ENCODE measurements around the gene GALNT18.

GALNT18 gene

DNA sequence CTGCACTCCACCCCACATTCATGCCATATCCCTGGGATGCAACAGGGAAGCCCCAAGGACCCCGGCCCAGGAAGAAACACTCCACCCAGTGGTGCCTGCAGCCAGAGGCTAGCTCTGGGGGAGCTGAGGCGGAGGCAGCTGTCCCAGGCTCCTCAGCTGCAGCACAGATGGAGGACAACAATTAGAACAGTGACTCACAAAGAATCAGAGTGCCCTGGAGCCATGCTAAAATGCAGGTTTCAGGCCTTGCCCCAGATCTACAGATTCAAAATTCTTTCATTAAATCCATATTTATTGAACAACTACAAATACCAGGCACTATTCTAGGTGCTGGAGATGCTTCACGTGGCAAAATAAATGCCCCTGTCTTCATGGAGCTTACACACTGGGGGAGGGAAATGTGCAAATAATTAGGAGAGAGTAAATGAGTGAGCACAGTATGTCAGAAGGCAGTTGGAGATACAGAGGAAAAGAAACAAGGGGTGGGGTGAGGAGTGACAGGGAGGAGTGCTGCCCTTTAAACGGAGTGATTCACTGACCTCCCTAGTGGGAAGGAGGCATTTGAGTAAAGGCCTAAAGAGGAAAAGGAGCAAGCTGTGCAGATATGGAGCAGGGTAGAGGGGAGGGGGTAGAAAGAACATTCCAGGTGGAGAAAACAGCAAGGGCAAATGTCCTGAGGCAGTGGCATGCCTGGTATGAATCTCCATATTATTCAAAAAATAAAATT lies 195.4 kb downstream of the GALNT18 start:
- no peak for DNase-seq

DNA sequence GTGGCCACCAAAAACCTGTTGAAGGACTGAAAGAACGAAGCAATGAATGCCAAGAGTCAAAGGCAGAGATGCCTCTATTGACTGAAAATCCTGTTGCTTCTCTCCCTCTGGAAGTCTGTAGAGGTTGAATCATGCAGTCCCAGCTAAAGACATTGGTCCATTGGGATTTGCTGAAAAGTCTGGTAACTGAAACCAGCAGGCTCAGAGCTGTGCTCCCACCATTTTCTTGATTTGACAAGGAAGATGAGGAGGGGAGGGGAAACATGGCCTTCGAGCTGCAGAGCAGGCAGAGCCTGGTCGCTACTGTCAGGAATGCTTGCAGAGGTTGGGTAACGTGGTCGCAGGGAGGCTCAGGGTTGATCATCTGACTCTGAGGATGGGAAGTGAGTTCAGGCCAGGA lies 196.0 kb downstream of the GALNT18 start:
- DNase-seq = no peak

DNA sequence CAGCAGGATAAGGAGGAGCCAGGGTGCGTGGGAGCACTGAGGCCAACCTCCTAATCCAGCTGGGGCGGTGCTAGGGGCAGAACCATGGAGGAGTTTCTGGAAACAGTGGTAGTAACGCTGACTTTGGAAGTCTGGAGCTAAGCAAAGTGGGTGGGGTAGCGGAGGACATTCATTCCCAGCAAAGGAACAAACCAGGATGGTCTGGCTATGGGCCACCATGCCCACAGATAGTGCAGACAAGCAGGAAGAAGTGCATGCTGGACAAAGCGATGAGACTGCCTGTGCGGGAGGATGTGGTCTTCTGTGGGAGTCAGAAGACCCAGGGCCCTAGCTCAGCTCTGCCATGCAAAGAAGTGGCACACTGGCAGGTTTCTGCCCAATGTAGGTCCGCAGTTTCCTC lies 197.1 kb downstream of the GALNT18 start:
- DNase-seq = no peak

DNA sequence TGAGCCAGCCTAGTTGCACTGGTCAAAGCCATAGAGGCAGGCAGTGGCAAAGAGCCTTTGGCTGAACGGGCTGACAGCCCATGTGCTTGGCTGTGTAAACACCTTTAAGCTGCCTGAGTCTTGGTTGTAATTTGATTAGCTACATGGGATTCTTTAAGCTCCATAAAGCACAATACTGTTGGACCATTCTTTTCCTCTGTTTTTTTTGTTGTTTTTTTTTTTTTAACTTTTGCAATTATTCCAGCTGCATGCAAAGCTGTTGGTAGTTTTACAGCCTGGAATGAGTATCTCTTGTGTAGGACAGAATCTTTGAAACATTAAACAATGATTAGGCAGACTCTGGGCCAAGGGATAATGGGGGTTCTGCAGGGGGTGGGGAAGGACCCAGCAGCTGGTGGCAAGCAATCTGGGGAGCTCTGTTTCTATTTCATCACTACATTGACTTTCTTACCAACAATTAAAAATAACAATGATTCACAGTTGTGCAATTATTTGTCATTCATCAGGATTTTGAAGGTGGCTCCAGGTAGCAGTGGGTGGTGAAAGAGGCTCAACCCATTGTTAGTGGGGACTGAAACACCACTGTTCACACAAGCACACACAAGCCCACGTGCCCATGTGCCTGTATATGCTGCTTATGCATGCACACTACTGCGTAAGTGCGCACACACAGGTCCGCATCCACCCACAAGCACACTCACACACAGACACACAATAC lies 199.2 kb downstream of the GALNT18 start:
- DNase-seq = no peak

DNA sequence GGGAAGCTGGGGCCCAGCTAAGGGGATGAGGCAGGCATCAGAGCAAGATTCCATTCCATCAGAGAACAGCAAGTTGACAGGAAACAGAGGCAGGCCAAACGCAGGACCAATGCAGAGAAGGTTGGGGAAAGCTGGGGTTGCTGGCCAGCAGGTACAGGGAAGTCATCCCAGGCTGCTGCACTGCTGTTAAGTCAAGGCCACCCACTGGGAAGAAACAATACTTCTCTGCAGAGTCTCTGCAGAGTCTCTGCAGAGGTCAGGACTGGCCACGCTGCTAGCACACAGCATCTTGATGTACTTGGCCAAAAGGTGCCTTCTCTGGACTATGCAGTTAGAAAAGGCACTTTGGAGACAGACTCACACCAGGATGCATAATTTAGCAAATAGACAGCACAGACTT lies 200.3 kb downstream of the GALNT18 start:
- no peak for DNase-seq

DNA sequence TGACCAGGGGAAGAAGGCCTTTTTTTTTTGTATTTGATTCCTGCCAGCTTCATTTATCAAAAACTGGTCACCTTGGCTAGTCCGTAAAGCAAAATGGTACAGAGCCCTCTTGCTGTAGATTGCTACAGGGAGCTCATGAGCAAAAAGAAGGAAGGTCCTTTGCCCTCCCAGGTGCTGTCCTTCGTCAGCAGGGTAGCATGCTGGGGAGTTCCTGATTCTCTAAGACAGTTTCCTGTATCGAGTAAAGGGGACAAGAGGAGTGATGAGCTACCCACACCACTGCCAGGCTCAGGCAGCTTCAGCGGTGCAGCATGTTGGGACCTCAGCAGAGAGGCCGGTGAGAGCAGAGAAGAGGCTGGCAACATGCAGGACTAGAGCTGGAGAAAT lies 200.9 kb downstream of the GALNT18 start:
- no peak for DNase-seq

DNA sequence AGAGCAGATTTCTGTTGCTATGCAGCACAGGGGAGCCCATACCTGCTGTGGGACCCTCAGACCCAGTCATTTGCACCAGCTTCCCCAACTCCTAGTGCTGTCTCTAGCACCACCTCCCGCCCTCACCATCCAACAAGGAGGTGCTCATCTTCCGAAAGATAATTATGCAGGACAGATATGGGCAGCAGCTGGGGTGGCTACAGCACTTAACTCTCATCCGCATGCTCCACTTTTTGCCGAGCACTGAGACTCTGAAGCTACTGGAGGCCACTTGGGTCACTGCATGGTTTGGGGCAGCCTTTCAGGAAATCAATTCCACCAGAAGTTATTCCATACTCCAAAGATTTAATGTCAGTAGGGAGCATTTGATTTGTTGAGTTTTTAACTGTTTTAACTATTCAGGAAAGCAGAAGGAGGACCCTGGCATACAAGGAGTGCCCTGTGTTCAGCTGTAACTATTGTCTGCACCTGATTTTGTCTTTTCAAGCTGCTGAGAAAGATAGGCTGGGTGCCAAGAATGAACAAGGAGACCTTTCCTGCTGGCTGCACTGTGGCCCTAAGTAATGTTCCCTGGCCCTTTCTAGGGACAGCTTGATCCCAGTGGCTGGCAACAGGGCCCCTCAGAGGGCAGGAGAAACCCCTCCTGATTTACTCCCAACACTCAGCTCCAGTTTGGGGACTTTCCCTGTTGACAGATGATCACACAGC lies 201.5 kb downstream of the GALNT18 start:
- no peak for DNase-seq

DNA sequence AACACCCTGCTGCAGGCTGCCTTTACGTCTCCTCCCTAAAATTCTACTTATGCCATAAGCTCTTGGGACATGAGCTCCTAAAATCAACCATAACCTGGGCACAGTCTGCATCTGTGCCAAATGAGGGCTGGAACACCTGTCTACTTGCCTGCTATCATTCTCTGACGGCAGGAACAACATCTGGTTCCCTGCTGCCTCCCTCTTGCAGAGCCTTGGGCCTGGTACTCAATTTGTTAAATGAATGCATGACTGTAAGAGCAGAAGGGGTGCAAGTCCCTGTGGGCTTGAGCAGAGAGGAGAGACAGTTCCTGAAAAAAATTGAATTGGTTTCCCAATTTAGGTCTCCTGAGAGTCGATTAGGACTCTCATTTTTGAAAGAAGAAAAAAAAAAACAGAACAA lies 202.1 kb downstream of the GALNT18 start:
- DNase-seq = no peak

DNA sequence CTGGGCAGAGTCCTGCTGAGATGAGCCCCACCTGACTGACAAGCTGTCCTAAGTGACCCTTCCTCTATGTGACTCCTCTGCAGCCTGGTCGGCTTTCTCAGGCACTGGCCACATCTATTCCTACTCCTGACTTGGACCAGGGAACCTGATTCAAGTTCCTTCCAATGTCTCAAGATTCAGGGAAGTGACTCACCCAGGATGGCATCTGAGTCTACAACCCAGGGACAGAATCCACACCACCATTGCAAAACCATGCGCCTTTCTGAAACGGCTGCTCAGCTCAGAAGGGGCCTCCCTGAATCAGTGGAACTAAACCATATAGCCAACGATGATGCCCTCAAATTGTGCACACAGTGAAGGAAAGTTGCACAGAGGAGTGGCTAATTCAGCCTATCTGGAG lies 204.9 kb downstream of the GALNT18 start:
- no peak for DNase-seq

DNA sequence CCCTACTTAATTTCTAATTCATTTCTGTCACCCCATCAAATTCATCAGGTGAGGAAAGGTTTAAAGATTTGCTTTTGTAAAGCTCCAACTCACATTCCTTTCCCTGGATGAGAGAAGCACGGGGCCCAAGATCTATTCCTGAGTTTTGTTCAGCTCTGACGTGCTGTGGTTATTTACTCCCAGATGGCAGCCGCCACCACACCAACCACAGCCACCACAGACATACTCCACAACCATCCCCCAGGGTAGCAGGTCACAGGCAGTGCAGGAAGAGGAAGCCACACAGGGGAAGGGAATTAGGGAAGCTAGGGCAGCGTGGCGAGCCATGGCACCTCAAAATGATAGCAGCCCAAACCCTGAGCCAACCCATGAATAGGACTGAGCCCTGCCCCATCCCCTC lies 205.3 kb downstream of the GALNT18 start:
- DNase-seq = no peak

DNA sequence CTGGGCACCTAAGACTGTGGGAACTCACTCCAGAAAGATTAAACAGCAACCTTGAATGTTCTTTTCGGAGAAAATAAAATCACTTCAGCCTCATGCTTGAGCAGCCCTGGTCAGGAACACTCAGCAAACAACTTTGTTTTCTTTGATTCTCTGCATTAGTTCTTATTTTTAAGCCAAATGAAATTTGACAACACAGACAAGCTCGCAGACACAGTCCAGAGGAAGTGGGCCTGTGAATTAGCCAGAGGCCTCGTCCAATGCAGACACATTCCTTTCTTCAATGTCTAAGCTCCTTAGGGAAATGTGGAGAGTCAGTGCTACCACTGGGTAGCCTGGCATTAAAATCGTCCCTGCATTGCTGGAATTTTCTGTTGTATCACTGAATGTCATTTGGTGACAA lies 205.9 kb downstream of the GALNT18 start:
- no peak for DNase-seq

DNA sequence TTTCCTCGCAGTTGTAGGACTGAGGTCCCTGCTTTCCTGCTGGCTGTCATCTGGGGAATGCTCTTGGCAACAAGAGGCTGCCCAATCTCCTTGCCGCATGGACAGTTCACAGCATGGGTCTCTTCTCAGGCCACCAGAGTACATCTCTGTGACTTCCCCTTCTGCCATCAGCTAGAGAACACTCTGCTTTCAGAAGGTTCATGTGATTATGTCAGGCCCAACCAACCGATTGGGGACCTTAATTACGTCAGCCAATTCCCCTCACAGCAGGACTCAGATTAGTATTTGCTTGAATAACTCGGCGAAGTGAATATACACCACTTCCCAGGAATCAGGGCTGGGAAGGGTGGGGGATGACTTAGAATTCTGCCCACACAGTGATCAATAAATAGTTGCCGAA lies 206.8 kb downstream of the GALNT18 start:
- DNase-seq = no peak

DNA sequence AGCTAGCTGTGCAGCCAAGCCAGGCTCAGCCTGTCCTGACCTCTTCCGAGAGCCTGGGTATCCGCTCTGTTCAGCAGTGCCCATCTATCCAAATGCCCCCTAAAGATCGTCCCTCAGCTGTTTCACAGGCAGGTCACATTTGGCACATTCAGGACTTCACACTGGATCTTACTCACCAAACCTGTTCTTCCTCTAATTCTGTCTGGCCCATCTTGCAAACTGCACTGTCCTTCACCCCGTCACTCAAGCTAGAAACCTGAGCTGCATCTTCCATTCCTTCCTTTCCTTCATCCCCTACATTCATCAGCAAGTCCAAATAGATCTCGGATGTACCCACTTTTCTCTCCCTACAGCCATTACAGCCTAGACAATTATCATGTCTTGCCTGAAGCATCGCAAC lies 208.0 kb downstream of the GALNT18 start:
- DNase-seq = no peak

DNA sequence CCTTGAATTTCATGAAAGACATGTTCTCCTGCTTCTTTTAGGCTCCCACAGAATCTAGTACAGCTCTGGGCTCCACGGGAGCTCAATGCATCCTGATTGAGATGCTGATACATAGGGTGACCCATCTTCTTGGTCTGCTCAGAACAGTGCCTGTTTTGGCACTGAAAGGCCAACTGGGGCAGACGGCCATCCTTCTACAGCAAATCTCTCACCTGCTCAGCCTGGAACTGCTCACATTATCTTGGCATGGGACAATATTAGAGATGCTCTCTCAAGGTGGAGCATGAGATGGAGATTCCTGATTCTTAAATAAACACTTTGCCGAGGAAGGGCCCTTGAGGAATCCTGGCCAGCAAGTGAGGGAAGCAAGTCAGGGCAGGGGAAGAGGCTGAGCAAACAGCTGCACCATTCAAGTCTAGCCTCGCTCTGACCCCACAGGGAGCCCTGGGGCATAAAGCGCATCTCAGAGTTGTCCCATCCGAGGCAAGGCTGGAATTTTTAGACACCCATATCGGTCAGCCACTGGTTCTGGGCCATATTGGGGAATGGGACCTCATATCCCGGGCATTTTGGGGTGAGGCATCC lies 210.3 kb downstream of the GALNT18 start:
- DNase-seq = no peak

DNA sequence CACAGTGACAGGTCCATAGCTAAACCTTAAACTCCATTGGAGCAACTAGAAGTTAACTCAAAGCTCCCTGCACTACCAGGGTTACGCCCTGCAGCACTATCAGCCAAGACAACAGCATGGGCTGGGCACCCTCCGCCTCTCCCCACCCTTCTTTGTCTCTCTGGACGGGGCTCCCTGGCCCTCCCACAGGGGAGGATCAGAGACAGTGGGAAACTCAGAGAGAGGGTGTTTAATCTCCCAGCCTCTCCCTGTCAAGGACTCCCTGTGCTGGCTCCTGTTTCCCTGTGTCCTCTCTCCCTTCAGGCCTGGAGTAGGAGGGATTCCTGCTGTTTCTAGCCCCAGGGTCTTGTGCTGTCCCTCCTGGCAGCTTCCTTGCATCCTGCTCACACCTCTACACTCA lies 211.9 kb downstream of the GALNT18 start:
- no peak for DNase-seq

DNA sequence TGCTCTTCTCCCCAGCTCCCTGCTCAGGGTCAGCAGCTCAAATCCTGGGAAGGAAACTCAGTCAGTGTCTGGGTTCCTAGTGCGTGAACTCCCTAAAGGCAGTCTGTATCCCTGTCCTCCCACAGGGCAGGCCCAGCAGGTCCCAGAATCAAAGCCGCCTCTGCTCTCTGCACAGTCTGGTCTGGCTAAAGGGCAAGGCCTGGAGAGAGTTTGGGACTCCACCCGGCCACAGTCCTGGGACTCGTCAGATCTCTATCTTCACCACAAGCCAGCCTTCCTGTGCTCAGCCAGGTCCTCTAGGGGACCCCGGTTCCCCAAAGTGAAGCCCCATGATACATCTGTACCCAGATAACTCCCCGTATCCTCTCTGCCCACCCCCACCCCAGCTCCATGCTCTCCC lies 212.6 kb downstream of the GALNT18 start:
- no peak for DNase-seq

DNA sequence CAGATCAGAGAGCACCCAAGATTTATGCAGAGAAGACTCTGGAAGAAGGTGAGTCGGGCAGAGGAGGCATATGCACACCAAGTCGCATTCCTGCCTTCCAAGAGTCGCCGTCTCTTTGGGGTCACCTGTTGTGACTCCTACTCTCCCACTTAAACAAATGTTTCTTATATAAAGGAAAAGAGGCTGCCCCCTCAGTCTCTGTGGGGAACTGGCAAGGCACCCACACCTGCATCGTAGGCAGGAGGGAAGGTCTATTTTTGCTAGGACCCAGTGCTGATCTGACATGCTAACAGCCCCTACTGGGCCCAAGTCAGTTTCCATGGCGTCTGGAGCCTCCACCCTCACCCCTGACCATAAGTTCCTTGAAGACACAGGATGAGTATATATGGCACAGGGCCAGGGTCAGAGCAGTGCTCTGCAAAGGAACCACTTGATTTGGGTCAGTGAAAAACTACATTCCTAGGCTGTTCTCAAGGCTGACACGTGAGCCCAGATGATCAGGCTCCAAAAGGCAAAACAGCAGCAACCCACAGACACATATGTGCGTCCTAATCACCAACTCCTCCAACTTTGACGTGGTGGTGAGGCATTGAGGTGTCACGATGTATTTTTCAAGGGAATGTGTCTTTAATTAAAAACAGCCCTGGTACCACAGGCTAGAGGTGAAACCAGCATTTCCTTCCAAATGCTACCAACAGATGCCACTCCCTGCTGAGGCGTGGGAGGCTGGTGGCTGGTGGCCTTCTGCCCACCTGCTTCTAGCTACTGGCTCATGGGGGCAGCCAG lies 213.2 kb downstream of the GALNT18 start:
- DNase-seq = no peak

DNA sequence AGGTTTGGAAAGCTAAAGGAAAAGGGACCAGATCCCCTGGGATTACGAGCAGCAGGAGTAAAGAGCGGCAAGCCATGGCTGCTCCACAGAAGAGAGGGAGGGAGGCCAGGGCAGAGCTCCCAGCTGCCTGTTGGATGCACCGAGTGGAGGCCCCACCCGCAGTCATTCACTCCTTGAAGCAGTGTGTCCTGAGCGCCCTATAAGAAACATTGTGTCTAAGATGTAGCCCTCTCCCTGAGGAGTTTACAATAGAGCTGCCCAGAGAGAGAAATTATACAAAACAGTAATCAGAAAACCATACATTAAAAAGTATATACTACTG lies 214.1 kb downstream of the GALNT18 start:
- no peak for DNase-seq

DNA sequence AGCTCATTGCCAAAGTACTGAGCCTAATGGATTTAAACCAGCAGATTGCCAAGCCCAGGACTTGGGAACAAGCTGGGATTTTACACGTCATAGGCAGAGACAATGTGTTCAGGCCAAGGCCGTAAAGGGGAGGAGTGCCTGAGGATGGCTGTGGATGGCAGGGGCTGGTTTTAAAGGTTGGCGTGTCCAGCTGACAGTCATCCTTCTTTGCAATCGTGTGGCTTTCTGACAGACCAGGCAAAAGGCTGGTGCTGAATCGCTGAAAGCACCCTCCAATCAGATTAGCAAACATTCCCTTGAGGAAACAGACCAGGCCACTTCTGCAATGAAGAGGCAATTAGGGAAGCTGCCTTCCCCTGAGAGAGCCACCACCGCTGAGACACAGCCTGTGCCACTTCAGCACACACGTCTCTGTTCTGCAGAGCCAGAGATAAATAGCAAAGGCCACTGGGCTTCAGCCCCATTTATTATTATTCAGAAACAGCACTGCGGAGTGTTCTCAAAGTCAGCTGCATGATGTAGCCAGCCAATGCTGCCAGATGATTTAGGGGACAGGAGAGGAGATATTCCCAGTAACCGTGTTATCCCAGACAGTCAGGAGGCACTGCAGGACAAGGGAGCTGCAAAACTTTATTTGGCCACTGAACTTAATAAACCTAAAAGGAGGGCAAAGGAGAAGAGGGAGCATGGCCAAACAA lies 214.6 kb downstream of the GALNT18 start:
- DNase-seq = no peak

DNA sequence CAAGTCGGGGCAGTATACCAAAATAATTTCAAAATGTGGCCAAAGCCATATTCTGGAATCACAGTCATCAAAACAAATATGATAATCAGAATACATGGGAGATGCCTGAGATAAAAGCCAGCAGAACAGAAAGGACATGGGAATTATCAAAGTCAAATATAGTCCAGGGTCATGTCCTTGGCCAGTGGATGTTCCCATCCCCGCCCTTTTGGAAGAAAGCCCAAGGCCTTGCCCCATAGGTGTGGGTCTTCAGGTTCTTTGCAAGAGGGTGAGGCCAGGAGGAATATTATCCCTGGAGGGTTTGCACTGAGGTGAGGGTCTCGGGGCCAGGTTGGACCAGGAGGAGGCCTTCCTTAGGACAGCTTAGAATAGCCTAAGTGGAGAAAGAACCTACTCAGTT lies 215.2 kb downstream of the GALNT18 start:
- no peak for DNase-seq

DNA sequence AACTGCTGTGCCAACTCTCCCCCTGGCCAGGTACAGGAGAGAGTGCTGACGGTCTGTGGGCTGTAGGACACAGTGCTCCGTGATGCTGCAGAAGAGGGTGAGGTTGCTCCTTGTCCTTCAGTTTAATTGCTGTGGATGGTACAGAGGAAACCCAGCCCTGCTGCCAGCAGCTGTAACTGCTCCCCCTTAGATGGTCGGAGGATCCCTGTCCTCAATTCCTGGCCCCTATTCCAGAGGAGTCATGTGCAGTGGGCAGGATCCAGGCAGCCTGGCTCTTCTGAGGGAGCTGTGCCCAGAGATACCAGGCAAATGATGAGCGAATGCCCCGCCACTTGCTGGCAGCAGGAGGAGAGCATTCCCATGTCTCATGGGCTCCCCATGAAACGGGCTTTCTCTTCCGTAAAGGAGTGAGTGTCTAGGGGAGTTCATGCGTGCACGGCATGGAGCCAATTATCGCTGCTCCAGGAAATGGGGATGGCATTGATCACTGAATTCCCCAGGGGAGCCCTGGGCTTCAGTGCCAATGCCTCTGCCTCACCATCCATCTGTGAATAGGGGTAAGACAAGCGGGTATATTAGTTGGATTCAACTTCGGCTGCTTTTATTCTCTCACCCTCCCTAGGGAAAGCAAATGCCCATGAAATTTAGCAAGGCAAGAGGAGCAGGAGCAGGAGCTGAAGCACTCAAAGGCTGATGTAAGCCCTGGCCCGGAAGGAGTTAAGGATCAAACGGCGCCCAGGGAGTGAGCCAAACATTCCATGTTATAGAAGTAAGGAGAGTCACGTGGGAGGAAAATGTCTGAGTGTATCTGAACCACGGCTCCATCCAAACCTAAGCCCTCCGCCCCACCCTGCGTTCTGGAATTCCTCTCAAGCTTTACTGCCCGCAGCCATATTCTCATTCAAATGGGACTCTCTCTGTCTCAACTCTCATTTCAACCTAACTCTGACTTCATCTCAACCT lies 217.8 kb downstream of the GALNT18 start:
- DNase-seq = no peak
